GM23248 (cell line): ENCODE results near the gene FSTL1. TPM values are rescaled to one million over a fixed set of nuclear protein-coding genes. Genes with fewer than 3 reads are reported as not detected.

Experiments used
- DNase-seq: peaks from one replicate; pipeline ENCODE4 v3.0.0-alpha.2; 2015
- H2AFZ ChIP-seq: fragments of 200-600 bp; sonication (generic); 2 replicates; pipeline ENCODE4 v1.6.1; 2016; ENCODE audit warnings: antibody characterized with exemption
- H3F3A ChIP-seq: fragments of 200-600 bp; sonication (generic); 2 replicates; pipeline ENCODE4 v1.6.1; 2016; ENCODE audit warnings: mild to moderate bottlenecking, antibody characterized with exemption, mixed run types; ENCODE audit not compliant: insufficient read depth
- H3K27ac ChIP-seq: fragments of 200-600 bp; sonication (generic); 2 replicates; pipeline ENCODE4 v1.5.1; 2016; ENCODE audit warnings: mild to moderate bottlenecking
- H3K27me3 ChIP-seq: fragments of 200-600 bp; sonication (generic); replicated peaks from 2 replicates; pipeline ENCODE4 v1.6.1; 2016; ENCODE audit warnings: mild to moderate bottlenecking; ENCODE audit not compliant: insufficient read depth
- H3K36me3 ChIP-seq: fragments of 200-600 bp; sonication (generic); 2 replicates; pipeline ENCODE4 v1.6.1; 2016; ENCODE audit warnings: low read depth, mild to moderate bottlenecking
- H3K4me1 ChIP-seq: fragments of 200-600 bp; sonication (generic); 2 replicates; pipeline ENCODE4 v1.6.1; 2016; ENCODE audit warnings: mild to moderate bottlenecking; ENCODE audit not compliant: insufficient read depth
- H3K4me2 ChIP-seq: fragments of 200-600 bp; sonication (generic); one replicate; pipeline ENCODE4 v1.6.1; 2016; ENCODE audit warnings: mild to moderate bottlenecking; ENCODE audit not compliant: unreplicated experiment
- H3K4me3 ChIP-seq: fragments of 200-600 bp; sonication (generic); 2 replicates; pipeline ENCODE4 v1.5.1; 2016; ENCODE audit warnings: mild to moderate bottlenecking
- H3K79me2 ChIP-seq: fragments of 200-600 bp; sonication (generic); 2 replicates; pipeline ENCODE4 v1.6.1; 2016; ENCODE audit warnings: mild to moderate bottlenecking; ENCODE audit not compliant: insufficient read depth
- H3K9ac ChIP-seq: fragments of 200-600 bp; sonication (generic); 2 replicates; pipeline ENCODE4 v1.6.1; 2016; ENCODE audit warnings: mild to moderate bottlenecking
- H3K9me2 ChIP-seq: fragments of 200-600 bp; sonication (generic); 2 replicates; pipeline ENCODE4 v1.6.1; 2016; ENCODE audit warnings: mixed run types, mild to moderate bottlenecking, moderate library complexity; ENCODE audit not compliant: insufficient read depth
- H3K9me3 ChIP-seq: fragments of 200-600 bp; sonication (generic); one replicate; pipeline ENCODE4 v1.6.1; 2017; ENCODE audit warnings: low read depth
- H4K20me1 ChIP-seq: fragments of 200-600 bp; sonication (generic); 2 replicates; pipeline ENCODE4 v1.6.0; 2016; ENCODE audit not compliant: insufficient read depth
- EZH2 ChIP-seq: fragments of 200-600 bp; sonication (generic); IDR thresholded peaks from 2 replicates; pipeline ENCODE4 v1.6.1; 2018; ENCODE audit warnings: antibody characterized with exemption, mild to moderate bottlenecking; ENCODE audit not compliant: insufficient read depth, poor library complexity, severe bottlenecking
- EZH2phosphoT487 ChIP-seq: fragments of 200-600 bp; sonication (generic); IDR thresholded peaks from 2 replicates; pipeline ENCODE4 v1.6.1; 2018; ENCODE audit warnings: antibody characterized with exemption, moderate library complexity, mild to moderate bottlenecking, low read depth; ENCODE audit not compliant: insufficient read depth
- WGBS, 2 experiments: methylation state at CpG; one replicate each; pipeline ENCODE4 v1.1.6; 2015 to 2017; ENCODE audit warnings: low lambda C conversion rate in 2 of 2, low coverage in 1 of 2; ENCODE audit errors: missing lambda C conversion rate in 2 of 2; 5-methylcytosine and 5-hydroxymethylcytosine counted together
- in situ Hi-C: fragments of 300-500 bp; cut with MboI; formaldehyde crosslinking; loops from 2 replicates; pipeline ENCODE4 v1.15.0; 2020
- polyA plus RNA-seq: library from polyadenylated mRNA; unstranded; fragments of >200 nt; fragmentation: Nextera tagmentation; extraction: Ambion mirVana; gene quantifications from 2 replicates; pipeline ENCODE4 v1.2.1, GENCODE V29; 2016
- total RNA-seq: library from RNA; depleted of rRNA; stranded (reverse); fragments of >200 nt; shearing (Covaris generic); gene quantifications from 2 replicates; pipeline ENCODE4 v1.2.3, GENCODE V29; 2014; rRNA removed

The FSTL1 gene
- total RNA-seq = 4,171 and 4,244 TPM in 2 replicates
- polyA plus RNA-seq = 1,910 and 1,919 TPM in 2 replicates

- Histone ChIP-seq H3K4me2 (peak within 1 kb of the TSS; percentile 99), H3K9me3 (no peaks in the 10 kb centered on the region), H3F3A (peaks cover 43% of the 10 kb centered on the region), H2AFZ (peak within 1 kb of the TSS; percentile 69), H3K9me2 (no peaks in the 10 kb centered on the region), H3K36me3 (peaks cover 23% of the 10 kb centered on the region), H3K4me1 (peaks cover 26% of the 10 kb centered on the region), H3K4me3 (peak within 1 kb of the TSS; percentile 81), H3K79me2 (peaks cover 52% of the 10 kb centered on the region), H3K9ac (peak within 1 kb of the TSS; percentile 92), H3K27ac (peak within 1 kb of the TSS; percentile 84), H4K20me1 (no peaks in the 10 kb centered on the region; the same call in none of the 2 replicates), H3K27me3 (no peaks in the 10 kb centered on the region)
- in situ Hi-C loops = loop anchor here (10.0 kb wide), 1 partner anchor 104 kb away; no protein-coding TSS in a partner anchor
- TF ChIP-seq EZH2 = no peak
- TF ChIP-seq EZH2phosphoT487 = no peak
- 0 to 1% methylated on average over 48 to 50 of the region's 78 CpGs for WGBS, 2 experiments
- peak; percentile 69 for DNase-seq
Observed at GRCh38 chr3:120450600-120451271, at the start of gene FSTL1. Gene FSTL1, minus strand, starts transcription at chr3:120450992. Its CDS starts 246 bp downstream, at chr3:120450746.

- Histone ChIP-seq H3K4me2 (peak overlapping the region; percentile 84), H3K79me2 (no peaks in the 10 kb centered on the region), H2AFZ (no peak overlapping the region), H3K9me2 (no peaks in the 10 kb centered on the region), H3K9me3 (no peaks in the 10 kb centered on the region), H3K9ac (peak overlapping the region; percentile 22), H3F3A (peaks cover 47% of the 10 kb centered on the region), H4K20me1 (no peaks in the 10 kb centered on the region), H3K4me3 (peak overlapping the region; percentile 23), H3K27me3 (no peaks in the 10 kb centered on the region), H3K4me1 (peaks cover 38% of the 10 kb centered on the region), H3K36me3 (no peaks in the 10 kb centered on the region), H3K27ac (peak overlapping the region; percentile 89)
- WGBS, 2 experiments = 57 to 59% methylated on average over 2 of the region's 2 CpGs
- peak; percentile 96 for DNase-seq
- in situ Hi-C loops = no loop called here
- TF ChIP-seq EZH2phosphoT487 (no peak), EZH2 (no peak)
Observed at GRCh38 chr3:120498556-120499346, 48.0 kb upstream of the FSTL1 start.

- peaks cover 47% of the 10 kb centered on the region for H3F3A ChIP-seq
- no peaks in the 10 kb centered on the region for H3K27me3 ChIP-seq
- H3K9ac ChIP-seq = peak overlapping the region; percentile 61
- no peaks in the 10 kb centered on the region for H3K9me3 ChIP-seq
- H3K27ac ChIP-seq = peak overlapping the region; percentile 89
- no peaks in the 10 kb centered on the region for H4K20me1 ChIP-seq
- H3K4me2 ChIP-seq = peak overlapping the region; percentile 84
- H3K36me3 ChIP-seq = no peaks in the 10 kb centered on the region
- no peaks in the 10 kb centered on the region for H3K9me2 ChIP-seq
- 12 to 13% methylated on average over 2 of the region's 2 CpGs for WGBS, 2 experiments
- H3K4me1 ChIP-seq = peaks cover 38% of the 10 kb centered on the region
- DNase-seq = peak; percentile 50
- H3K4me3 ChIP-seq = peak overlapping the region; percentile 59
- no peak for TF ChIP-seq EZH2phosphoT487
- no peak for TF ChIP-seq EZH2
- peak overlapping the region; percentile 34; the same call in 1 of the 2 replicates for H2AFZ ChIP-seq
- H3K79me2 ChIP-seq = no peaks in the 10 kb centered on the region
- in situ Hi-C loops = no loop called here
Observed at GRCh38 chr3:120497818-120498217, 47.0 kb upstream of the FSTL1 start.

GRCh38 chr3:120497336-120497735 lies 46.5 kb upstream of the FSTL1 start:
- Histone ChIP-seq H3K9me2 (no peaks in the 10 kb centered on the region), H3K9me3 (no peaks in the 10 kb centered on the region), H3K36me3 (no peaks in the 10 kb centered on the region), H3K4me1 (peaks cover 38% of the 10 kb centered on the region), H4K20me1 (no peaks in the 10 kb centered on the region), H2AFZ (peak overlapping the region; percentile 34; the same call in 1 of the 2 replicates), H3K4me3 (peak overlapping the region; percentile 59), H3F3A (peaks cover 47% of the 10 kb centered on the region), H3K4me2 (peak overlapping the region; percentile 84), H3K9ac (peak overlapping the region; percentile 61), H3K27ac (peak overlapping the region; percentile 89), H3K79me2 (no peaks in the 10 kb centered on the region), H3K27me3 (no peaks in the 10 kb centered on the region)
- 0 to 1% methylated on average over 3 of the region's 3 CpGs for whole genome bisulfite sequencing, 2 experiments
- DNase-seq = peak; percentile 93
- TF ChIP-seq EZH2 = no peak
- no peak for TF ChIP-seq EZH2phosphoT487
- in situ Hi-C loops = no loop called here
